ENCODE data around the gene TNS1. TPM values are rescaled to one million over a fixed set of nuclear protein-coding genes. Genes with fewer than 3 reads are reported as not detected.

The TNS1 gene
- total RNA-seq, 1 experiment from 2014 or later = 6.2 TPM

GRCh38 chr2:217993817-217994463, 8.9 kb downstream of the TNS1 start:
- Histone ChIP-seq H3K36me3 (ENCODE audit: control insufficient read depth in 1 of 2, insufficient read depth in 2 of 2, low read length in 2 of 2) (no peaks in the 10 kb centered on the region), H4K20me1 (ENCODE audit: insufficient read depth) (no peaks in the 10 kb centered on the region), H3K27ac (ENCODE audit: low read depth, low read length) (no peak overlapping the region), H3K27me3 (ENCODE audit: insufficient read depth, low read length) (no peaks in the 10 kb centered on the region), H2AFZ (ENCODE audit: low read depth, low read length, poor library complexity, severe bottlenecking) (no peak overlapping the region), H3K79me2 (ENCODE audit: insufficient read depth, low read length) (no peaks in the 10 kb centered on the region), H3K4me1 (ENCODE audit: control insufficient read depth in 1 of 2, insufficient read depth in 2 of 2, low read length in 2 of 2) (peaks cover 14 to 28% of the 10 kb centered on the region in 2 experiments), H3K4me2 (ENCODE audit: low read length) (no peak overlapping the region), H3K9me3 (ENCODE audit: control insufficient read depth in 1 of 2, insufficient read depth in 1 of 2, low read depth in 1 of 2, low read length in 2 of 2) (no peaks in the 10 kb centered on the region), H3K9ac (ENCODE audit: low read length) (no peak overlapping the region), H3K4me3 (replicated peaks in 1 of 2; ENCODE audit: low read depth in 1 of 2, low read length in 2 of 2) (no peak overlapping the region), H3K9me2 (ENCODE audit: insufficient read depth) (no peaks in the 10 kb centered on the region)
- ChIA-PET POLR2A (interaction anchor here (1.0 kb wide), 1 partner anchor 208 kb away, joined by 3 read pairs; no protein-coding TSS in a partner anchor), CTCF (interaction anchor here (0.6 to 4.5 kb wide), 26 partner anchors 8 to 211 kb away, joined by 3 to 35 read pairs (median 4); partner anchors contain the start of gene RUFY4), RAD21 (ENCODE audit: low non-redundant PET in 1 of 2, low total read pairs in 2 of 2, uncharacterized antibody in 2 of 2, unreplicated experiment in 2 of 2) (interaction anchor here (1.0 kb wide), 2 partner anchors 203 to 208 kb away, joined by 4 read pairs; no protein-coding TSS in a partner anchor)
- peak; percentile 56 to 93 (median 88) for TF ChIP-seq CTCF (IDR thresholded peaks at IDR 0.05 in 2 of 3, conservative IDR thresholded peaks at IDR 0.05 in 1 of 3; ENCODE audit: borderline replicate concordance in 1 of 3, insufficient read depth in 1 of 3, low read depth in 2 of 3, low read length in 2 of 3)
- peak; percentile 20 for TF ChIP-seq YY1 (IDR thresholded peaks at IDR 0.05; ENCODE audit: extremely low read depth, insufficient replicate concordance, low read depth, low read length)
- no peak for TF ChIP-seq SRF (IDR thresholded peaks at IDR 0.05; ENCODE audit: low read depth)
- intact Hi-C loops (cut with micrococcal nuclease) = loop anchor here (1.0 kb wide), 1 partner anchor 209 kb away; no protein-coding TSS in a partner anchor
- DNase-seq (ENCODE audit: low read depth, low spot score) = no peak
- ATAC-seq = peak; percentile 96
- BruUV-seq (replicated peaks) = no TSS peak

- ChIA-PET CTCF (interaction anchor here (1.1 to 4.5 kb wide), 11 partner anchors 14 to 211 kb away, joined by 3 to 35 read pairs (median 8); partner anchors contain the start of gene RUFY4), POLR2A (no interaction called here), RAD21 (ENCODE audit: low non-redundant PET in 1 of 2, low total read pairs in 2 of 2, uncharacterized antibody in 2 of 2, unreplicated experiment in 2 of 2) (no interaction called here)
- Histone ChIP-seq H4K20me1 (ENCODE audit: insufficient read depth) (no peaks in the 10 kb centered on the region), H3K9me2 (ENCODE audit: insufficient read depth) (no peaks in the 10 kb centered on the region), H3K9ac (ENCODE audit: low read length) (no peak overlapping the region), H3K9me3 (ENCODE audit: control insufficient read depth in 1 of 2, insufficient read depth in 1 of 2, low read depth in 1 of 2, low read length in 2 of 2) (no peaks in the 10 kb centered on the region), H3K4me2 (ENCODE audit: low read length) (no peak overlapping the region), H3K79me2 (ENCODE audit: insufficient read depth, low read length) (no peaks in the 10 kb centered on the region), H3K36me3 (ENCODE audit: control insufficient read depth in 1 of 2, insufficient read depth in 2 of 2, low read length in 2 of 2) (no peaks in the 10 kb centered on the region), H3K27ac (ENCODE audit: low read depth, low read length) (no peak overlapping the region), H3K4me1 (ENCODE audit: control insufficient read depth in 1 of 2, insufficient read depth in 2 of 2, low read length in 2 of 2) (peaks cover 22 to 36% of the 10 kb centered on the region in 2 experiments), H3K27me3 (ENCODE audit: insufficient read depth, low read length) (no peaks in the 10 kb centered on the region), H3K4me3 (replicated peaks in 1 of 2; ENCODE audit: low read depth in 1 of 2, low read length in 2 of 2) (no peak overlapping the region), H2AFZ (ENCODE audit: low read depth, low read length, poor library complexity, severe bottlenecking) (no peak overlapping the region)
- DNase-seq (ENCODE audit: low read depth, low spot score) (no peak), ATAC-seq (no peak)
- intact Hi-C loops (cut with micrococcal nuclease) = no loop called here
- BruUV-seq (replicated peaks) = no TSS peak
- TF ChIP-seq SIN3A (IDR thresholded peaks at IDR 0.05; ENCODE audit: low read depth) (no peak), REST (IDR thresholded peaks at IDR 0.05; ENCODE audit: low read depth) (no peak), ZBTB33 (IDR thresholded peaks at IDR 0.05; ENCODE audit: extremely low read depth, insufficient replicate concordance, low read length) (no peak), SRF (IDR thresholded peaks at IDR 0.05; ENCODE audit: low read depth) (no peak), ELF1 (IDR thresholded peaks at IDR 0.05; ENCODE audit: borderline replicate concordance, low read depth) (no peak), EGR1 (IDR thresholded peaks at IDR 0.05; ENCODE audit: low read depth) (no peak), ATF3 (IDR thresholded peaks at IDR 0.05) (no peak), SP1 (IDR thresholded peaks at IDR 0.05; ENCODE audit: low read depth) (no peak)
These were observed 9.7 kb downstream of the TNS1 start for GRCh38 chr2:217993138-217993537.

All from HCT116 (cell line).